K562 (cell line): ENCODE results near the gene SAMD8. TPM values are rescaled to one million over a fixed set of nuclear protein-coding genes. Genes with fewer than 3 reads are reported as not detected.

Experiments used
- ATF3 ChIP-seq, 2 experiments: fragments of 450-650 bp in 1 of 2; sonication (generic) in 1 of 2; formaldehyde crosslinking in 1 of 2; IDR thresholded peaks in 1 of 2; conservative IDR thresholded peaks in 1 of 2; 2 replicates each; pipeline versions ENCODE4 v1.6.1 to v1.8.1; 2016 to 2023; ENCODE audit warnings: mild to moderate bottlenecking in 2 of 2, moderate library complexity in 2 of 2, inconsistent platforms in 1 of 2, missing genetic modification reagents in 1 of 2
- FOXA3 ChIP-seq, 2 experiments: fragments of 450-650 bp in 1 of 2; sonication (generic) in 1 of 2; formaldehyde crosslinking; IDR thresholded peaks in 1 of 2; conservative IDR thresholded peaks in 1 of 2; 2 replicates each; pipeline versions ENCODE4 v1.4.0 to v1.8.0; 2020 to 2022; ENCODE audit warnings: mild to moderate bottlenecking in 2 of 2, missing genetic modification reagents in 1 of 2
- MAX ChIP-seq: sonication (generic); formaldehyde crosslinking; IDR thresholded peaks from 2 replicates; pipeline ENCODE4 v1.9.0; 2022; ENCODE audit warnings: mild to moderate bottlenecking, missing genetic modification reagents
- NUFIP1 ChIP-seq: fragments of 450-650 bp; IDR thresholded peaks from 2 replicates; pipeline ENCODE4 v1.6.1; 2018; ENCODE audit not compliant: partially characterized antibody
- RNF2 ChIP-seq: sonication (generic); IDR thresholded peaks from 2 replicates; pipeline ENCODE4 v1.6.1; 2016
- STAT5B ChIP-seq: fragments of 250-450 bp; sonication (Bioruptor Pico); IDR thresholded peaks from 2 replicates; pipeline ENCODE4 v1.8.0; 2021; ENCODE audit warnings: mild to moderate bottlenecking, inconsistent platforms
- ZNF311 ChIP-seq: fragments of 250-450 bp; sonication (Bioruptor Pico); IDR thresholded peaks from 2 replicates; pipeline ENCODE4 v1.4.0; 2020; ENCODE audit warnings: mild to moderate bottlenecking, moderate library complexity
- ZNF354B ChIP-seq: fragments of 250-450 bp; sonication (Bioruptor Pico); IDR thresholded peaks from 2 replicates; pipeline ENCODE4 v1.4.0; 2020
- ZSCAN29 ChIP-seq: fragments of 450-650 bp; IDR thresholded peaks from 2 replicates; pipeline ENCODE4 v1.6.1; 2017
- polyA plus RNA-seq, 8 experiments: library from polyadenylated mRNA; depleted of rRNA in 4 of 8; stranded (reverse) in 5 of 8; unstranded in 3 of 8; fragments of >200 nt; fragmentation: Nextera tagmentation in 2 of 8; fragmentation: Illumina TruSeq in 1 of 8; extraction: Ambion mirVana in 2 of 8; extraction: Trizol in 1 of 8; gene quantifications; 2 replicates each; pipeline versions ENCODE4 v1.2.1 to v1.2.3, GENCODE V29; 2011 to 2014; ENCODE audit warnings: inconsistent platforms in 1 of 8, missing spikeins in 1 of 8
- total RNA-seq, 7 experiments: library from RNA; depleted of rRNA in 6 of 7; stranded (reverse); fragments of >200 nt in 6 of 7; fragmentation: Illumina TruSeq in 2 of 7; extraction: Trizol in 2 of 7; gene quantifications; 2 replicates each; pipeline versions ENCODE4 v1.2.1 to v1.2.3, GENCODE V29; 2011 to 2021; ENCODE audit warnings: low replicate concordance in 1 of 7

Gene SAMD8
- total and polyA plus RNA-seq, 9 of the 15 experiments (the other 6 are each of a cell fraction or from before 2014, with no cell fraction given): 2.7 to 16.1 (median 6.2) TPM

- TF ChIP-seq ATF3 (IDR thresholded peaks at IDR 0.05) (no peak), ATF3 (CRISPR knock-in tag; conservative IDR thresholded peaks at IDR 0.05) (no peak), ZNF311 (CRISPR knock-in tag) (no peak), ZNF354B (CRISPR knock-in tag) (no peak), FOXA3 (CRISPR knock-in tag; conservative IDR thresholded peaks at IDR 0.05 in 1 of 2, IDR thresholded peaks at IDR 0.05 in 1 of 2) (0 out of 4 replicates have a peak, but pooled peaks of 1 of the 2 experiments have one; percentile 48), RNF2 (no peak), NUFIP1 (no peak), STAT5B (CRISPR knock-in tag) (no peak), MAX (CRISPR knock-in tag) (peak; percentile 28; the same call in 1 of the 2 replicates), ZSCAN29 (no peak)
Observed at GRCh38 chr10:75099952-75100763, 11.3 kb upstream of the SAMD8 start (continued).
